HEK293 (cell line): Measurements from ENCODE around the gene ZNF841.

ENCODE experiments used
- ZBTB1 ChIP-seq: fragments of 450-650 bp; formaldehyde crosslinking; IDR thresholded peaks from 2 replicates; pipeline ENCODE4 v1.5.1; 2016; ENCODE audit warnings: missing biosample characterization, missing genetic modification characterization
- ZEB2 ChIP-seq: fragments of 450-650 bp; formaldehyde crosslinking; IDR thresholded peaks from 2 replicates; pipeline ENCODE4 v1.5.1; 2016; ENCODE audit warnings: missing biosample characterization, missing genetic modification characterization
- ZNF146 ChIP-seq: fragments of 450-650 bp; formaldehyde crosslinking; IDR thresholded peaks from 2 replicates; pipeline ENCODE4 v1.5.1; 2016; ENCODE audit warnings: missing biosample characterization, missing genetic modification characterization
- ZNF24 ChIP-seq: fragments of 450-650 bp; formaldehyde crosslinking; IDR thresholded peaks from 2 replicates; pipeline ENCODE4 v1.5.1; 2016; ENCODE audit warnings: missing biosample characterization, missing genetic modification characterization
- ZNF266 ChIP-seq: fragments of 450-650 bp; formaldehyde crosslinking; IDR thresholded peaks from 2 replicates; pipeline ENCODE4 v1.5.1; 2016; ENCODE audit warnings: missing biosample characterization, missing genetic modification characterization, low read depth
- ZNF423 ChIP-seq: fragments of 450-650 bp; formaldehyde crosslinking; IDR thresholded peaks from 2 replicates; pipeline ENCODE4 v1.5.1; 2016; ENCODE audit warnings: missing biosample characterization, missing genetic modification characterization
- ZNF426 ChIP-seq: fragments of 450-650 bp; formaldehyde crosslinking; IDR thresholded peaks from 2 replicates; pipeline ENCODE4 v1.5.1; 2017; ENCODE audit warnings: missing biosample characterization, missing genetic modification characterization, mild to moderate bottlenecking, inconsistent platforms, moderate library complexity
- ZNF501 ChIP-seq: fragments of 450-650 bp; formaldehyde crosslinking; IDR thresholded peaks from 2 replicates; pipeline ENCODE4 v1.5.1; 2016; ENCODE audit warnings: missing biosample characterization, missing genetic modification characterization
- ZNF530 ChIP-seq: fragments of 450-650 bp; formaldehyde crosslinking; IDR thresholded peaks from 2 replicates; pipeline ENCODE4 v1.5.1; 2016; ENCODE audit warnings: low read depth, missing biosample characterization, missing genetic modification characterization
- TF ChIP-seq, protein P1 (sequence below): fragments of 450-650 bp; formaldehyde crosslinking; IDR thresholded peaks from 2 replicates; pipeline ENCODE4 v1.5.1; 2016; ENCODE audit warnings: missing biosample characterization, missing genetic modification characterization
- TF ChIP-seq, protein P2 (sequence below): fragments of 450-650 bp; formaldehyde crosslinking; IDR thresholded peaks from 2 replicates; pipeline ENCODE4 v1.5.1; 2016; ENCODE audit warnings: missing biosample characterization, missing genetic modification characterization
- TF ChIP-seq, protein P3 (sequence below): fragments of 450-650 bp; formaldehyde crosslinking; IDR thresholded peaks from 2 replicates; pipeline ENCODE4 v1.5.1; 2017; ENCODE audit warnings: missing biosample characterization, missing genetic modification characterization
- TF ChIP-seq, protein P4 (sequence below): fragments of 450-650 bp; IDR thresholded peaks from 2 replicates; pipeline ENCODE4 v1.5.1; 2018; ENCODE audit warnings: missing biosample characterization, missing genetic modification characterization
- TF ChIP-seq, protein P5 (sequence below): fragments of 450-650 bp; formaldehyde crosslinking; optimal IDR thresholded peaks from 2 replicates; pipeline ENCODE3; 2016; ENCODE audit warnings: missing biosample characterization, mild to moderate bottlenecking, missing genetic modification characterization

GRCh38 chr19:52048555-52049501 lies 46.7 kb downstream of the ZNF841 start, which contains the start of gene ZNF432:
- no peak for TF ChIP-seq ZNF530 (tag by site-specific recombination)
- TF ChIP-seq ZEB2, result peak; percentile 33; the same call in 1 of the 2 replicates
- TF ChIP-seq, protein P1, sequence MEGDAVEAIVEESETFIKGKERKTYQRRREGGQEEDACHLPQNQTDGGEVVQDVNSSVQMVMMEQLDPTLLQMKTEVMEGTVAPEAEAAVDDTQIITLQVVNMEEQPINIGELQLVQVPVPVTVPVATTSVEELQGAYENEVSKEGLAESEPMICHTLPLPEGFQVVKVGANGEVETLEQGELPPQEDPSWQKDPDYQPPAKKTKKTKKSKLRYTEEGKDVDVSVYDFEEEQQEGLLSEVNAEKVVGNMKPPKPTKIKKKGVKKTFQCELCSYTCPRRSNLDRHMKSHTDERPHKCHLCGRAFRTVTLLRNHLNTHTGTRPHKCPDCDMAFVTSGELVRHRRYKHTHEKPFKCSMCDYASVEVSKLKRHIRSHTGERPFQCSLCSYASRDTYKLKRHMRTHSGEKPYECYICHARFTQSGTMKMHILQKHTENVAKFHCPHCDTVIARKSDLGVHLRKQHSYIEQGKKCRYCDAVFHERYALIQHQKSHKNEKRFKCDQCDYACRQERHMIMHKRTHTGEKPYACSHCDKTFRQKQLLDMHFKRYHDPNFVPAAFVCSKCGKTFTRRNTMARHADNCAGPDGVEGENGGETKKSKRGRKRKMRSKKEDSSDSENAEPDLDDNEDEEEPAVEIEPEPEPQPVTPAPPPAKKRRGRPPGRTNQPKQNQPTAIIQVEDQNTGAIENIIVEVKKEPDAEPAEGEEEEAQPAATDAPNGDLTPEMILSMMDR (tag by site-specific recombination), result 0 out of 2 replicates have a peak, but pooled peaks have one; percentile 10
- TF ChIP-seq ZNF266 (tag by site-specific recombination), result no peak
- no peak for TF ChIP-seq ZNF146 (tag by site-specific recombination)
- no peak for TF ChIP-seq ZNF423 (tag by site-specific recombination)
- TF ChIP-seq, protein P2, sequence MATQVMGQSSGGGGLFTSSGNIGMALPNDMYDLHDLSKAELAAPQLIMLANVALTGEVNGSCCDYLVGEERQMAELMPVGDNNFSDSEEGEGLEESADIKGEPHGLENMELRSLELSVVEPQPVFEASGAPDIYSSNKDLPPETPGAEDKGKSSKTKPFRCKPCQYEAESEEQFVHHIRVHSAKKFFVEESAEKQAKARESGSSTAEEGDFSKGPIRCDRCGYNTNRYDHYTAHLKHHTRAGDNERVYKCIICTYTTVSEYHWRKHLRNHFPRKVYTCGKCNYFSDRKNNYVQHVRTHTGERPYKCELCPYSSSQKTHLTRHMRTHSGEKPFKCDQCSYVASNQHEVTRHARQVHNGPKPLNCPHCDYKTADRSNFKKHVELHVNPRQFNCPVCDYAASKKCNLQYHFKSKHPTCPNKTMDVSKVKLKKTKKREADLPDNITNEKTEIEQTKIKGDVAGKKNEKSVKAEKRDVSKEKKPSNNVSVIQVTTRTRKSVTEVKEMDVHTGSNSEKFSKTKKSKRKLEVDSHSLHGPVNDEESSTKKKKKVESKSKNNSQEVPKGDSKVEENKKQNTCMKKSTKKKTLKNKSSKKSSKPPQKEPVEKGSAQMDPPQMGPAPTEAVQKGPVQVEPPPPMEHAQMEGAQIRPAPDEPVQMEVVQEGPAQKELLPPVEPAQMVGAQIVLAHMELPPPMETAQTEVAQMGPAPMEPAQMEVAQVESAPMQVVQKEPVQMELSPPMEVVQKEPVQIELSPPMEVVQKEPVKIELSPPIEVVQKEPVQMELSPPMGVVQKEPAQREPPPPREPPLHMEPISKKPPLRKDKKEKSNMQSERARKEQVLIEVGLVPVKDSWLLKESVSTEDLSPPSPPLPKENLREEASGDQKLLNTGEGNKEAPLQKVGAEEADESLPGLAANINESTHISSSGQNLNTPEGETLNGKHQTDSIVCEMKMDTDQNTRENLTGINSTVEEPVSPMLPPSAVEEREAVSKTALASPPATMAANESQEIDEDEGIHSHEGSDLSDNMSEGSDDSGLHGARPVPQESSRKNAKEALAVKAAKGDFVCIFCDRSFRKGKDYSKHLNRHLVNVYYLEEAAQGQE (tag by site-specific recombination), result no peak
- TF ChIP-seq, protein P3, sequence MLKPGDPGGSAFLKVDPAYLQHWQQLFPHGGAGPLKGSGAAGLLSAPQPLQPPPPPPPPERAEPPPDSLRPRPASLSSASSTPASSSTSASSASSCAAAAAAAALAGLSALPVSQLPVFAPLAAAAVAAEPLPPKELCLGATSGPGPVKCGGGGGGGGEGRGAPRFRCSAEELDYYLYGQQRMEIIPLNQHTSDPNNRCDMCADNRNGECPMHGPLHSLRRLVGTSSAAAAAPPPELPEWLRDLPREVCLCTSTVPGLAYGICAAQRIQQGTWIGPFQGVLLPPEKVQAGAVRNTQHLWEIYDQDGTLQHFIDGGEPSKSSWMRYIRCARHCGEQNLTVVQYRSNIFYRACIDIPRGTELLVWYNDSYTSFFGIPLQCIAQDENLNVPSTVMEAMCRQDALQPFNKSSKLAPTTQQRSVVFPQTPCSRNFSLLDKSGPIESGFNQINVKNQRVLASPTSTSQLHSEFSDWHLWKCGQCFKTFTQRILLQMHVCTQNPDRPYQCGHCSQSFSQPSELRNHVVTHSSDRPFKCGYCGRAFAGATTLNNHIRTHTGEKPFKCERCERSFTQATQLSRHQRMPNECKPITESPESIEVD (tag by site-specific recombination), result no peak
- TF ChIP-seq ZNF501, result no peak
- TF ChIP-seq ZNF24, result no peak
- TF ChIP-seq, protein P4, sequence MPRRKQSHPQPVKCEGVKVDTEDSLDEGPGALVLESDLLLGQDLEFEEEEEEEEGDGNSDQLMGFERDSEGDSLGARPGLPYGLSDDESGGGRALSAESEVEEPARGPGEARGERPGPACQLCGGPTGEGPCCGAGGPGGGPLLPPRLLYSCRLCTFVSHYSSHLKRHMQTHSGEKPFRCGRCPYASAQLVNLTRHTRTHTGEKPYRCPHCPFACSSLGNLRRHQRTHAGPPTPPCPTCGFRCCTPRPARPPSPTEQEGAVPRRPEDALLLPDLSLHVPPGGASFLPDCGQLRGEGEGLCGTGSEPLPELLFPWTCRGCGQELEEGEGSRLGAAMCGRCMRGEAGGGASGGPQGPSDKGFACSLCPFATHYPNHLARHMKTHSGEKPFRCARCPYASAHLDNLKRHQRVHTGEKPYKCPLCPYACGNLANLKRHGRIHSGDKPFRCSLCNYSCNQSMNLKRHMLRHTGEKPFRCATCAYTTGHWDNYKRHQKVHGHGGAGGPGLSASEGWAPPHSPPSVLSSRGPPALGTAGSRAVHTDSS (tag by site-specific recombination), result no peak
- TF ChIP-seq ZNF426 (tag by site-specific recombination), result no peak
- no peak for TF ChIP-seq ZBTB1 (tag by site-specific recombination)
- TF ChIP-seq, protein P5, sequence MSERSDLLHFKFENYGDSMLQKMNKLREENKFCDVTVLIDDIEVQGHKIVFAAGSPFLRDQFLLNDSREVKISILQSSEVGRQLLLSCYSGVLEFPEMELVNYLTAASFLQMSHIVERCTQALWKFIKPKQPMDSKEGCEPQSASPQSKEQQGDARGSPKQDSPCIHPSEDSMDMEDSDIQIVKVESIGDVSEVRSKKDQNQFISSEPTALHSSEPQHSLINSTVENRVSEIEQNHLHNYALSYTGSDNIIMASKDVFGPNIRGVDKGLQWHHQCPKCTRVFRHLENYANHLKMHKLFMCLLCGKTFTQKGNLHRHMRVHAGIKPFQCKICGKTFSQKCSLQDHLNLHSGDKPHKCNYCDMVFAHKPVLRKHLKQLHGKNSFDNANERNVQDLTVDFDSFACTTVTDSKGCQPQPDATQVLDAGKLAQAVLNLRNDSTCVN (tag by site-specific recombination), result peak; percentile 62
